Ovary (tissue), 3 donors: ENCODE results near the gene GJC2.

ENCODE experiments used
- EP300 ChIP-seq: sonication (generic); formaldehyde crosslinking; IDR thresholded peaks from one replicate; pipeline ENCODE4 v1.6.1; 2017; ENCODE audit warnings: antibody characterized with exemption
- POLR2A ChIP-seq: fragments of 450-650 bp; IDR thresholded peaks from one replicate; pipeline ENCODE4 v1.6.1; 2017; ENCODE audit warnings: antibody characterized with exemption, mild to moderate bottlenecking, moderate library complexity
- TF ChIP-seq, protein P1 (sequence below), 3 donors: fragments of 450-650 bp in 2 of 3; fragments of 200-600 bp in 1 of 3; IDR thresholded peaks; one replicate each; pipeline versions ENCODE4 v1.5.1 to v1.8.0; 2016 to 2022; ENCODE audit warnings: antibody characterized with exemption in 3 of 3, mild to moderate bottlenecking in 1 of 3
- donor health status: DM: no; HTN: no; CAD: no.

DNA sequence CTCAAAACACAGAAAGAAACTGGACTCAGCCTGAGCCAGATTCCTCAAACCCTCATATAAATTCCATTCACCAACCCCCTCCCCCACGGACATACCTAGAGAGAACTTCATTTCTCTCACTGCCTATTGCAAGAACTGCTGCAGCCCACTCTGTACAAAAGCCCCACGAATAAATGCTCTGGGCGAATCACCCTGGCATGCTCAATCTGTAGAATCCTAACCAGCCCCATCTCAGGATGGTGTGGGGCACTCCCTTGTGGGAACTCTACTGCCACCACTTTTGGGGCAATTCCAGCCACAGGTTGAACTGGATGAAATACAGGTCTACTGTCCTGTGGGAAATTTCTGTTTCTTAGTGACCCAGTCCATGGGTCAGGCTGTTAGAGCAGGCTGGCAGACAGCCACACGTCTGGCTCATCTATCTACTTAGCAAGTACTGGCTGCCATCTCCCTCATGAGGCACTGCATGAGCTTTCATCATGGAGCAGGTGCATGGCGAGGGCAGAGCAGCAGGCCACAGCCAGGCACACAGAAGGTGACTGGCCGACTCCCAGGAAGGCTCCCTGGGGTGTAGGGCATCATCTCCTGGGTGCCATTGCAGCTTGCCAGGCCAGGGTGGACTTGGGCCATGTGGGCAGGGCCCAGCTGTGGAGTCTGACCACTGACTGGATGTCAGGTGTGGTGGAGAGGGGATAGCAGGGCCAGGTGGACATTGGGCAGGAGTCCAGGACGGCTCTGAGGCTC is 45.0 kb upstream of the GJC2 start:
- TF ChIP-seq POLR2A (no peak), EP300 (no peak)
- TF ChIP-seq, protein P1, sequence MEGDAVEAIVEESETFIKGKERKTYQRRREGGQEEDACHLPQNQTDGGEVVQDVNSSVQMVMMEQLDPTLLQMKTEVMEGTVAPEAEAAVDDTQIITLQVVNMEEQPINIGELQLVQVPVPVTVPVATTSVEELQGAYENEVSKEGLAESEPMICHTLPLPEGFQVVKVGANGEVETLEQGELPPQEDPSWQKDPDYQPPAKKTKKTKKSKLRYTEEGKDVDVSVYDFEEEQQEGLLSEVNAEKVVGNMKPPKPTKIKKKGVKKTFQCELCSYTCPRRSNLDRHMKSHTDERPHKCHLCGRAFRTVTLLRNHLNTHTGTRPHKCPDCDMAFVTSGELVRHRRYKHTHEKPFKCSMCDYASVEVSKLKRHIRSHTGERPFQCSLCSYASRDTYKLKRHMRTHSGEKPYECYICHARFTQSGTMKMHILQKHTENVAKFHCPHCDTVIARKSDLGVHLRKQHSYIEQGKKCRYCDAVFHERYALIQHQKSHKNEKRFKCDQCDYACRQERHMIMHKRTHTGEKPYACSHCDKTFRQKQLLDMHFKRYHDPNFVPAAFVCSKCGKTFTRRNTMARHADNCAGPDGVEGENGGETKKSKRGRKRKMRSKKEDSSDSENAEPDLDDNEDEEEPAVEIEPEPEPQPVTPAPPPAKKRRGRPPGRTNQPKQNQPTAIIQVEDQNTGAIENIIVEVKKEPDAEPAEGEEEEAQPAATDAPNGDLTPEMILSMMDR (IDR thresholded peaks at IDR 0.05) = no peak
